Measurements from ENCODE around the gene AMBRA1.

GRCh38 chr11:46479601-46480000 lies 114.2 kb downstream of the AMBRA1 start:
- no peak for TF ChIP-seq ZFP30 (CRISPR knock-in tag; IDR thresholded peaks at IDR 0.05)
- no peak for TF ChIP-seq TCF4 (CRISPR knock-in tag; IDR thresholded peaks at IDR 0.05; ENCODE audit: borderline replicate concordance)
- TF ChIP-seq GLIS3 (CRISPR knock-in tag; IDR thresholded peaks at IDR 0.05) = no peak
- TF ChIP-seq ARNTL (CRISPR knock-in tag; IDR thresholded peaks at IDR 0.05; ENCODE audit: borderline replicate concordance, low read depth) = no peak
- no peak for TF ChIP-seq SNAI2 (CRISPR knock-in tag; IDR thresholded peaks at IDR 0.05)
- TF ChIP-seq TOX (CRISPR knock-in tag; IDR thresholded peaks at IDR 0.05; ENCODE audit: borderline replicate concordance) = no peak
- no peak for TF ChIP-seq ZNF70 (CRISPR knock-in tag; IDR thresholded peaks at IDR 0.05)
- no peak for TF ChIP-seq CREB5 (CRISPR knock-in tag; IDR thresholded peaks at IDR 0.05; ENCODE audit: low read depth)
- no peak for TF ChIP-seq CSRNP3 (CRISPR knock-in tag; IDR thresholded peaks at IDR 0.05)
- TF ChIP-seq ESRRG (CRISPR knock-in tag; IDR thresholded peaks at IDR 0.05) = no peak
- no peak for TF ChIP-seq RARB (CRISPR knock-in tag; IDR thresholded peaks at IDR 0.05)

Data from SK-N-SH treated with all-trans-retinoic acid at 6 μM for 48 hours (cell line).